Fibroblast of villous mesenchyme (primary cell): ENCODE measurements around the gene WWTR1. TPM values are rescaled to one million over a fixed set of nuclear protein-coding genes. Genes with fewer than 3 reads are reported as not detected.

Source experiments
- DNase-seq: peaks from one replicate; pipeline ENCODE4 v3.0.0-alpha.2; 2010; ENCODE audit warnings: low read depth
- H3K4me3 ChIP-seq: 2 replicates; pipeline ENCODE4 v1.5.1; 2011; ENCODE audit warnings: low read depth, mild to moderate bottlenecking, low read length
- total RNA-seq: library from RNA; depleted of rRNA; stranded (reverse); fragments of >200 nt; gene quantifications from 2 replicates; pipeline ENCODE4 v1.2.3, GENCODE V29; 2012
- TF ChIP-seq, protein P1 (sequence below): IDR thresholded peaks from 2 replicates; pipeline ENCODE4 v1.5.1; 2012; ENCODE audit warnings: low read depth, mild to moderate bottlenecking, low read length; ENCODE audit not compliant: insufficient read depth

Gene WWTR1
- total RNA-seq, 1 donor = 37.6 TPM

DNA sequence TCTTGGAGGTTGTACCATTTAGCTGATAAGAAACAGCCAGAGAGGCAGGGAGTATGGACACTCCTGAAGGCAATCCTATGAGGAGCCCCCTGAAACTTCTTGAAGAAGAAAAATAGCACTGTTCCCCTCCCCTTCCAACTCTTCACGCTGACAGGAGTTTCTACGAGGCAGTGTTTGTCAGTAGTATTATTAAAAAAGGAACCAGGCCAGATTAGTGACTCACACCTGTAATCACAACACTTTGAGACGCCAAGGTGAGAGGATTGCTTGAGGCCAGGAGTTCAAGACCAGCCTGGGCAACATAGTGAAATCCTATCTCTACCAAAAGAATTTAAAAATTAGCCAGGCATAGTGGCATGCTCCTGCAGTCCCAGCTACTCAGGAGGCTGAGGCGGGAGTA, 38.7 kb downstream of the WWTR1 start:
- H3K4me3 ChIP-seq = no peak overlapping the region
- no peak for DNase-seq
- TF ChIP-seq, protein P1, sequence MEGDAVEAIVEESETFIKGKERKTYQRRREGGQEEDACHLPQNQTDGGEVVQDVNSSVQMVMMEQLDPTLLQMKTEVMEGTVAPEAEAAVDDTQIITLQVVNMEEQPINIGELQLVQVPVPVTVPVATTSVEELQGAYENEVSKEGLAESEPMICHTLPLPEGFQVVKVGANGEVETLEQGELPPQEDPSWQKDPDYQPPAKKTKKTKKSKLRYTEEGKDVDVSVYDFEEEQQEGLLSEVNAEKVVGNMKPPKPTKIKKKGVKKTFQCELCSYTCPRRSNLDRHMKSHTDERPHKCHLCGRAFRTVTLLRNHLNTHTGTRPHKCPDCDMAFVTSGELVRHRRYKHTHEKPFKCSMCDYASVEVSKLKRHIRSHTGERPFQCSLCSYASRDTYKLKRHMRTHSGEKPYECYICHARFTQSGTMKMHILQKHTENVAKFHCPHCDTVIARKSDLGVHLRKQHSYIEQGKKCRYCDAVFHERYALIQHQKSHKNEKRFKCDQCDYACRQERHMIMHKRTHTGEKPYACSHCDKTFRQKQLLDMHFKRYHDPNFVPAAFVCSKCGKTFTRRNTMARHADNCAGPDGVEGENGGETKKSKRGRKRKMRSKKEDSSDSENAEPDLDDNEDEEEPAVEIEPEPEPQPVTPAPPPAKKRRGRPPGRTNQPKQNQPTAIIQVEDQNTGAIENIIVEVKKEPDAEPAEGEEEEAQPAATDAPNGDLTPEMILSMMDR = no peak

DNA sequence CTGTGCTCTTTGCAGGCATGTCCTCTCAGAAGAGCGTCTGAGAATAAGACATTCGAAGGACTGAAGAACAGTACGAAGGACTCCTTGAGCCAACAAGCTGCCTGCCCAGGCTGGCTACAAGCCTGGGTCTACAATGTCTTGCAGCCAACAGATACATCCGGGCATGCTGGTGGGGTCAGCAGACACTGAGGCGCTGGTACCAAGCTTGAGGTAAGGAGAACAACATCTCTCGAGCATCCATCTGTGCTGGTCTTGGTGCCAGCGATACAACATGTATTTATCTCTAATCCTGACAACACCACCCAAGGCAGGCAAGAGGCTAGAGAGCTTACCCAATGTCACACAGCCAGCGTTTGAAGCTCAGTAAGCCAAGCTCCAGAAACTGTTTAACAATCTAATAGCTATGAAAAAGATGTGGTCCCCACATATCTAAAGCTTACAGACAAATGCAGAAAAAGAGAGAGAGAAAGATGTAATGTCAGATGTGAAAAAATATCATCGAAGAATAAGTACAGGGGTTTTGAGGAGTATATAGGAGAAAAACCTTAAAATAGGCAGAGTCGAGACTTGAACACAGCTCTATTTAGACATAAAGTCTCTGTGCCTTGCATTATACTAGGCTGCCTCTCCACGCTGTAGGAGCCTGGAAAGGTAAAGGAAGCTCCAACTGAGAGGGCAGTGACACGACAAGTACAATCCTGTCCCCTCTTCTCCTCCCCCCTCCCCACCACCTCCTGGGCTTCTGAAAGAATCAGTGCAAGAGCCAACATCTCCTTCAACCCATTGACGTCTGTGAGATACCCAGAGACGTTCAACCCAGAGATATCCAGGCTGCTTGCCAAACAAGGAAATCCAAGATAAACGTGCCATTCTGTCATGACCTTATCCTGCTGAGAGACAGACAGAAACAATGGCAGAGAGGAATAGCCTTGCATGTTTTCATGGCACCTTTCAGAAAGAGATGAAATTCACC, 39.4 kb downstream of the WWTR1 start:
- TF ChIP-seq, protein P1 = no peak
- H3K4me3 ChIP-seq = no peak overlapping the region
- no peak for DNase-seq

DNA sequence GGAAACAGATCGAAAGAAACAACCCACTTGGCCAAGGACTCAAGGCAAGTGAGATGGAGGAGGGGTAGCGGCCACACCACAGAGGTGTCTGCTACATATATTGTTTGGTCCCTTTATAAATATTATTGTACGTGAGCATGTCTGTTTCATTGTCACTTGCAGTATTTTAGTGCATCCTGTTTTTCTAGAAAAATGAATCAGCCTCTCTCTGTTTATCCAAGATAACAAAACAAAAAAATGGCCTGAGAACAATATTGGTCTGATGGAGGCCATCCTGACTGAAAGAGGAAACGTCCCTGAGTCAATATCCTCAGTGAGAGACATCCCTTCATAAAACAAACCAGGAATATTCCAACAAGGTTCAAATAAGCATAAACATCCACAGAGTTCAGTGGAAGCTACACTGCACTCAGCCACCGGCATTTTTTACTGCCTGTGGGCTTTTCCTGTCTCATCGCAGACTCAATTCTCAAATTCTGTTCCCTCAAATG, 42.0 kb downstream of the WWTR1 start:
- DNase-seq = peak; percentile 51
- no peak overlapping the region for H3K4me3 ChIP-seq
- TF ChIP-seq, protein P1 = no peak

DNA sequence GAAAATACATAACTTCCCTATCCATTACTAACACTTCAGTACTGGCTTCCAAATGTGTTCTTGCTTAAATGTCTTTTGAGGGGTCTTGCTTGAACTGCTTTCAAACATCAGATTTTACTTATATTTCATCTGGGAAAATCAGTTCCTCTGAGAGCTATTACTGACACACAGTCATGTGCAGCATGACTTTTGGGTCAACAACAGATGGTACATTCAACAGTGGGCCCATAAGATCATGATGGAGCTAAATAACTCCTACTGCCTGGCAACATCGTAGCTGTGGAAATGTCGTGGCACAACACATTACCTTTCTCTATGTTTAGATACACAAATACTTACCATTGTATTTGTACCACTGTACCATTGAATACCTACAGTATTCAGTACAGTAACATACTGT, 43.8 kb downstream of the WWTR1 start:
- DNase-seq = no peak
- TF ChIP-seq, protein P1 = no peak
- no peak overlapping the region for H3K4me3 ChIP-seq

DNA sequence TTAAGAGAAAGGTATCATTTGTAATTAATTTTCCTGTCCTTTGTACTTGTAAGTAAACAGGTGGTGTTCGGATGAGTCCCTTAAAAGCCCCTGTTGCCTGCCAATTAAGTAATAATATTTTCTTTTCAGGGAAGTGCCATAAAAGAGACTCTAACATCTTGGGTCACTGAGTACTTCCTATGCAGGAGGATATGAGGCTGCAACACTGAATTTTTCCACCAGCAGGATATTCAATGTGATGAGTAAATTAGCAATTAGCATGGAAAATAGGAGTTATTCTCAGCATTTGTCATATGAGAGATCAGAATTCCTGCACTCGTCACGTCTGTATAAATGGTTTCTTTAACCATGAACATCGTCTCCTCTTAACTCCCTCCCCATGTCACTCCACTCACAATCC, 45.4 kb downstream of the WWTR1 start:
- TF ChIP-seq, protein P1 = no peak
- no peak for DNase-seq
- H3K4me3 ChIP-seq = no peak overlapping the region

DNA sequence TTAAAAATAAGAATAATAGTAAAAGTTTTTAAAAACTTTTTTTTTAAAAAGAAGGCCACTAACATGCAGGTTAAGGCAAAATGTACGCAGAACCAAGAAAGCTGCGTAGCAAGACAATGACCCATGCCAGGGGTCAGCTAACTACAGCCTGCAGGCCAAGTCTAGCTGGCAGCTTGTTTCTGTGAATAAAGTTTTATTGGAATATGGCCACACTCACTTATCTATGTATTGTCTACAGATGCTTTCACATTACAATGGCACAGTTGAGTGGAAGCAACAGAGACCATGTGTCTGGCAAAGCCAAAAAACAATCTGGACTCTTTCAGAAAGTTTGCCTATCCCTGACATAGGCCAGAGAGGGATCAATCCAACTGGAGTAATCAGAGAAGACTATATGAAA, 46.7 kb downstream of the WWTR1 start:
- DNase-seq = no peak
- no peak overlapping the region for H3K4me3 ChIP-seq
- TF ChIP-seq, protein P1 = no peak
